H1 (cell line): ENCODE measurements around the gene RBMS2. TPM values are rescaled to one million over a fixed set of nuclear protein-coding genes. Genes with fewer than 3 reads are reported as not detected.

Experiments used
- PHF8 ChIP-seq: fragments of 200-600 bp; sonication (generic); conservative IDR thresholded peaks from 2 replicates; pipeline ENCODE4 v1.7.1; 2012; ENCODE audit warnings: low read depth, mild to moderate bottlenecking, inconsistent platforms, low read length, moderate library complexity
- TCF12 ChIP-seq: IDR thresholded peaks from 2 replicates; pipeline ENCODE4 v1.6.1; 2011; ENCODE audit warnings: low read depth, mild to moderate bottlenecking, low read length
- polyA plus RNA-seq, 7 experiments: library from polyadenylated mRNA; depleted of rRNA in 3 of 7; stranded (reverse) in 5 of 7; unstranded in 2 of 7; fragments of >200 nt in 5 of 7; fragments of 200-250 nt in 2 of 7; gene quantifications; 1 replicate in 5 of 7; 2 replicates in 1 of 7; 4 replicates in 1 of 7; pipeline versions ENCODE4 v1.2.1 to v1.2.3, GENCODE V29; 2011 to 2013; ENCODE audit warnings: missing spikeins in 2 of 7, mixed read lengths in 2 of 7
- total RNA-seq: library from RNA; stranded (reverse); fragmentation: NEBNext Ultra II Directional; extraction: Animal tissue kit (Norgen Biotek cat#: 25700); gene quantifications from 2 replicates; pipeline ENCODE4 v1.2.1, GENCODE V29; 2021

The RBMS2 gene
- total and polyA plus RNA-seq, 2 of the 8 experiments (the other 6 are each of a cell fraction or from before 2014, with no cell fraction given), result 9.6 to 31.3 TPM

DNA sequence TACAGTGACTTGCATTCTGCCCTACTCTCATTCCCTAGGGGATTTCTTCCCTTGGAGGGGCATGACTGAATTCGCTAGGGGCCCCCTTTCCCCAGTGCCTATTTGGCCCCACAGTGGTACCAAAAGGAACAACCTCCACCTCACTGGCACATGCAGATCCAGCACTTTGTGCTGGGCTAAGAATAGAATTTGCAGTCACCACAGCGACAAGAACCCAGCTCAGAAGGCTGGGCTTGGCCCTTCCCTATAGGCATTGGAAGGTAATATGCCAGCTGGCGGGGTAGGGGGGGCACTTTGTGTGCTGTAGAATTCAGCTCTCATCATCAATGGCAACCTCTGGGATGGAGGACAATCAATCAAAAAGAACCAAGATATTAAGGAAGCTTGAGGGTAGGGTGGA lies 94.6 kb downstream of the RBMS2 start (continued):
- no peak for TF ChIP-seq TCF12
- TF ChIP-seq PHF8, result no peak
